OCI-LY1 (cell line): ENCODE results near the gene IFT25.

Source experiments
- CTCF ChIP-seq: fragments of 200-600 bp; sonication (generic), shearing (Covaris generic); IDR thresholded peaks from 2 replicates; pipeline ENCODE4 v1.5.1; 2017; ENCODE audit warnings: mild to moderate bottlenecking, antibody characterized with exemption, low read length, moderate library complexity, mixed read lengths
- EZH2 ChIP-seq: fragments of 200-600 bp; sonication (generic), shearing (Covaris generic); IDR thresholded peaks from 2 replicates; pipeline ENCODE4 v1.8.0; 2017; ENCODE audit warnings: borderline replicate concordance, mixed run types, mild to moderate bottlenecking, antibody characterized with exemption, low read length, moderate library complexity, mixed read lengths

- TF ChIP-seq CTCF = no peak
- TF ChIP-seq EZH2 = no peak
These were observed 50.1 kb downstream of the IFT25 start for GRCh38 chr1:53895421-53895820.
